ENCODE measurements around the gene SLC25A42.

DNA sequence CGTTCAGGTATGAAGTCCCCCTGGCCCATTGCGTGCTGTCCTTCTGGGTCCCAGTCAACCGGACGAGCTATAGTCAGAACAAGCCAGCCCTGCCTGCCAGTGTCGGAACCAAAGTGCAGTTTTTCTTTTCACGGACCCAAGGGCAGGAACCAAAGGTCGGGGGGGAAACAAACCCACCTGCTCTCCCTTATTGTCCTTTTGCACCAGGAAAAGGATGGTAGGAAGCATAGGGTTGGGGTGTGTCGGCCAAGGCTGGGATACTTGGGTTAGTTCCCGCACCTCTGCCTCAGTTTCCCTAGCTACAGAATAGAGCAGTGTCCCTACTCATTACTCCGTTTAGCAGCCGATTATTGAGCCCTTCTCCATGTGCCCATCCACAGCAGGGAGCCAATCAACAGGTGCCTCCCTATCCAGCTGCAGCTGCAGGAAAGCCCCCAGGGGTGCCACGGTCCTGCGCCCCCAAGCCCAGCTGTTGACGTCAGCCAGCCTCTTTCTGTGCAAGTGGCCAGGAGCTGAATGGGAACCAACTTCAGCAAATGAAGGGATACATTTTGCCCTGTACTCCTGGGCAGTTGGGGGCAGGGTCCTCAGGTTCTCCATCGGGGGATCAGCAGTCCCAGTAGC is 9.4 kb upstream of the SLC25A42 start:
- no peak for TF ChIP-seq CTCF (IDR thresholded peaks at IDR 0.05)
- TF ChIP-seq POLR2A (IDR thresholded peaks at IDR 0.05): no peak
- no peak for TF ChIP-seq POLR2AphosphoS5 (IDR thresholded peaks at IDR 0.05; ENCODE audit: insufficient read depth in 1 of 2, low read depth in 1 of 2)
